Mesendoderm (in vitro differentiated cells): ENCODE measurements around the gene WBP1L.

Experiments used
- DNase-seq: peaks from one replicate; pipeline ENCODE4 v3.0.0; 2013
- H2AK5ac ChIP-seq: 2 replicates; pipeline ENCODE4 v1.6.1; 2013; ENCODE audit warnings: low read length, inconsistent platforms
- H2BK120ac ChIP-seq: 2 replicates; pipeline ENCODE4 v1.6.1; 2013; ENCODE audit warnings: low read depth, mild to moderate bottlenecking, low read length, moderate library complexity, mixed read lengths
- H2BK15ac ChIP-seq: replicated peaks from 2 replicates; pipeline ENCODE4 v1.6.1; 2013; ENCODE audit warnings: low read depth, mild to moderate bottlenecking, moderate library complexity
- H2BK5ac ChIP-seq: 2 replicates; pipeline ENCODE4 v1.6.1; 2013; ENCODE audit warnings: low read length, inconsistent platforms
- H3K18ac ChIP-seq: 2 replicates; pipeline ENCODE4 v1.6.1; 2013; ENCODE audit warnings: mild to moderate bottlenecking, low read length, mixed read lengths
- H3K23ac ChIP-seq: one replicate; pipeline ENCODE4 v1.6.1; 2013; ENCODE audit warnings: low read length
- H3K27ac ChIP-seq: 2 replicates; pipeline ENCODE4 v1.5.1; 2013; ENCODE audit warnings: low read depth, mild to moderate bottlenecking, inconsistent platforms, low read length, moderate library complexity
- H3K27me3 ChIP-seq: 2 replicates; pipeline ENCODE4 v1.6.1; 2013; ENCODE audit warnings: low read length, control low read depth, mild to moderate bottlenecking, inconsistent platforms; ENCODE audit not compliant: insufficient read depth, poor library complexity
- H3K36me3 ChIP-seq: 2 replicates; pipeline ENCODE4 v1.6.1; 2013; ENCODE audit warnings: low read length, inconsistent platforms; ENCODE audit not compliant: control insufficient read depth, insufficient read depth
- H3K4ac ChIP-seq: one replicate; pipeline ENCODE4 v1.6.1; 2013; ENCODE audit warnings: low read depth, mild to moderate bottlenecking, low read length, moderate library complexity
- H3K4me1 ChIP-seq: 2 replicates; pipeline ENCODE4 v1.6.1; 2013; ENCODE audit warnings: low read depth, low read length, inconsistent platforms; ENCODE audit not compliant: control insufficient read depth
- H3K4me2 ChIP-seq: 2 replicates; pipeline ENCODE4 v1.6.1; 2013; ENCODE audit warnings: low read length
- H3K4me3 ChIP-seq: 2 replicates; pipeline ENCODE4 v1.5.1; 2013; ENCODE audit warnings: mild to moderate bottlenecking, low read length
- H3K56ac ChIP-seq: one replicate; pipeline ENCODE4 v1.6.1; 2013; ENCODE audit warnings: low read length
- H3K79me1 ChIP-seq: 2 replicates; pipeline ENCODE4 v1.6.1; 2013; ENCODE audit warnings: low read length, inconsistent platforms
- H3K79me2 ChIP-seq: 2 replicates; pipeline ENCODE4 v1.6.1; 2013; ENCODE audit warnings: mild to moderate bottlenecking, low read length; ENCODE audit not compliant: control insufficient read depth, insufficient read depth
- H3K9ac ChIP-seq: 2 replicates; pipeline ENCODE4 v1.6.1; 2013; ENCODE audit warnings: low read length, inconsistent platforms
- H4K5ac ChIP-seq: one replicate; pipeline ENCODE4 v1.6.1; 2013; ENCODE audit warnings: low read length
- H4K8ac ChIP-seq: one replicate; pipeline ENCODE4 v1.6.1; 2013; ENCODE audit warnings: low read depth, mild to moderate bottlenecking, control low read depth, low read length, moderate library complexity
- WGBS: extraction: QIAGEN DNeasy Blood & Tissue Kit; methylation state at CpG from one replicate; pipeline ENCODE4 v1.1.7; 2013; ENCODE audit warnings: low lambda C conversion rate, missing lambda C conversion rate; ENCODE audit not compliant: insufficient coverage; ENCODE audit errors: extremely low coverage; 5-methylcytosine and 5-hydroxymethylcytosine counted together

WBP1L gene

GRCh38 chr10:102831322-102832071 lies 87.7 kb downstream of the WBP1L start:
- no peak overlapping the region for H3K4me3 ChIP-seq
- H4K5ac ChIP-seq = no peak overlapping the region
- no peak overlapping the region for H3K4me2 ChIP-seq
- no peaks in the 10 kb centered on the region for H3K4me1 ChIP-seq
- H3K9ac ChIP-seq = no peak overlapping the region
- no peak for DNase-seq
- no peak overlapping the region for H2BK5ac ChIP-seq
- H3K4ac ChIP-seq = no peak overlapping the region
- H3K23ac ChIP-seq = no peak overlapping the region
- H3K56ac ChIP-seq = no peak overlapping the region
- H2BK120ac ChIP-seq = no peak overlapping the region
- no peak overlapping the region for H2AK5ac ChIP-seq
- no peaks in the 10 kb centered on the region for H3K79me2 ChIP-seq
- no peaks in the 10 kb centered on the region for H3K36me3 ChIP-seq
- no peaks in the 10 kb centered on the region for H3K27me3 ChIP-seq
- H3K79me1 ChIP-seq = no peaks in the 10 kb centered on the region
- H2BK15ac ChIP-seq = no peak overlapping the region
- H3K27ac ChIP-seq = no peak overlapping the region
- WGBS = no CpG with 5 or more reads among the region's 16 CpGs
- no peak overlapping the region for H3K18ac ChIP-seq
- no peak overlapping the region for H4K8ac ChIP-seq

- no peaks in the 10 kb centered on the region for H3K4me1 ChIP-seq
- H4K8ac ChIP-seq = no peak overlapping the region
- H3K4ac ChIP-seq = no peak overlapping the region
- no peak overlapping the region for H3K4me3 ChIP-seq
- no peak overlapping the region for H3K56ac ChIP-seq
- no peak overlapping the region for H3K18ac ChIP-seq
- no peaks in the 10 kb centered on the region for H3K36me3 ChIP-seq
- H3K23ac ChIP-seq = no peak overlapping the region
- no peaks in the 10 kb centered on the region for H3K27me3 ChIP-seq
- H3K79me2 ChIP-seq = no peaks in the 10 kb centered on the region
- H2BK15ac ChIP-seq = no peak overlapping the region
- no CpG with 5 or more reads among the region's 14 CpGs for WGBS
- H2BK5ac ChIP-seq = no peak overlapping the region
- no peak overlapping the region for H3K27ac ChIP-seq
- H2BK120ac ChIP-seq = no peak overlapping the region
- no peak for DNase-seq
- no peak overlapping the region for H4K5ac ChIP-seq
- H2AK5ac ChIP-seq = no peak overlapping the region
- no peak overlapping the region for H3K4me2 ChIP-seq
- no peak overlapping the region for H3K9ac ChIP-seq
- H3K79me1 ChIP-seq = no peaks in the 10 kb centered on the region
Observed at GRCh38 chr10:102832248-102832647, 88.5 kb downstream of the WBP1L start.

GRCh38 chr10:102832987-102833386 lies 89.2 kb downstream of the WBP1L start:
- H2AK5ac ChIP-seq = no peak overlapping the region
- H3K4me2 ChIP-seq = no peak overlapping the region
- no peak overlapping the region for H3K23ac ChIP-seq
- no peak overlapping the region for H4K5ac ChIP-seq
- H3K56ac ChIP-seq = no peak overlapping the region
- no peaks in the 10 kb centered on the region for H3K79me1 ChIP-seq
- no peak overlapping the region for H2BK120ac ChIP-seq
- no peak overlapping the region for H3K18ac ChIP-seq
- no peaks in the 10 kb centered on the region for H3K36me3 ChIP-seq
- H4K8ac ChIP-seq = no peak overlapping the region
- H3K79me2 ChIP-seq = no peaks in the 10 kb centered on the region
- no CpG with 5 or more reads among the region's 4 CpGs for WGBS
- H3K27me3 ChIP-seq = no peaks in the 10 kb centered on the region
- no peaks in the 10 kb centered on the region for H3K4me1 ChIP-seq
- no peak overlapping the region for H2BK5ac ChIP-seq
- DNase-seq = no peak
- H3K4ac ChIP-seq = no peak overlapping the region
- no peak overlapping the region for H2BK15ac ChIP-seq
- H3K27ac ChIP-seq = no peak overlapping the region
- no peak overlapping the region for H3K9ac ChIP-seq
- H3K4me3 ChIP-seq = no peak overlapping the region

GRCh38 chr10:102834143-102834542 lies 90.4 kb downstream of the WBP1L start:
- Histone ChIP-seq H3K56ac (no peak overlapping the region), H3K4me3 (no peak overlapping the region), H3K79me2 (no peaks in the 10 kb centered on the region), H3K18ac (no peak overlapping the region), H2BK15ac (no peak overlapping the region), H4K8ac (no peak overlapping the region), H3K27ac (no peak overlapping the region), H4K5ac (no peak overlapping the region), H2BK5ac (no peak overlapping the region), H3K23ac (no peak overlapping the region), H3K9ac (no peak overlapping the region), H3K27me3 (no peaks in the 10 kb centered on the region), H2BK120ac (no peak overlapping the region), H3K79me1 (no peaks in the 10 kb centered on the region), H3K4me1 (no peaks in the 10 kb centered on the region), H2AK5ac (no peak overlapping the region), H3K36me3 (no peaks in the 10 kb centered on the region), H3K4ac (no peak overlapping the region), H3K4me2 (no peak overlapping the region)
- DNase-seq = no peak
- WGBS = no CpG with 5 or more reads among the region's 9 CpGs

GRCh38 chr10:102835007-102835482 lies 91.3 kb downstream of the WBP1L start:
- Histone ChIP-seq H2BK15ac (no peak overlapping the region), H2BK5ac (no peak overlapping the region), H3K79me2 (no peaks in the 10 kb centered on the region), H2BK120ac (no peak overlapping the region), H3K27me3 (no peaks in the 10 kb centered on the region), H3K23ac (no peak overlapping the region), H3K27ac (no peak overlapping the region), H3K4me2 (no peak overlapping the region), H3K9ac (no peak overlapping the region), H4K5ac (no peak overlapping the region), H3K4me3 (no peak overlapping the region), H3K79me1 (no peaks in the 10 kb centered on the region), H3K18ac (no peak overlapping the region), H3K4me1 (no peaks in the 10 kb centered on the region), H4K8ac (no peak overlapping the region), H3K36me3 (no peaks in the 10 kb centered on the region), H3K4ac (no peak overlapping the region), H3K56ac (no peak overlapping the region), H2AK5ac (no peak overlapping the region)
- DNase-seq = peak; percentile 87
- no CpG with 5 or more reads among the region's 11 CpGs for WGBS

GRCh38 chr10:102837230-102837721 lies 93.5 kb downstream of the WBP1L start, which contains the start of gene CYP17A1:
Gene CYP17A1 (minus strand): TSS chr10:102837413. CDS start chr10:102837361, 52 bp downstream.
- H3K79me1 ChIP-seq = no peaks in the 10 kb centered on the region
- H2AK5ac ChIP-seq = no peak within 1 kb of the TSS

More at GRCh38 chr10:102837230-102837721, 93.5 kb downstream of the WBP1L start, which contains the start of gene CYP17A1:
- Histone ChIP-seq H3K56ac (no peak within 1 kb of the TSS), H3K4me1 (no peaks in the 10 kb centered on the region), H3K18ac (no peak within 1 kb of the TSS), H3K27me3 (no peaks in the 10 kb centered on the region), H2BK15ac (no peak within 1 kb of the TSS), H3K4ac (no peak within 1 kb of the TSS), H3K4me2 (no peak within 1 kb of the TSS), H3K4me3 (no peak within 1 kb of the TSS), H4K8ac (no peak within 1 kb of the TSS), H3K36me3 (no peaks in the 10 kb centered on the region), H3K27ac (no peak within 1 kb of the TSS), H2BK5ac (no peak within 1 kb of the TSS), H3K9ac (no peak within 1 kb of the TSS), H4K5ac (no peak within 1 kb of the TSS), H3K79me2 (no peaks in the 10 kb centered on the region), H2BK120ac (no peak within 1 kb of the TSS), H3K23ac (no peak within 1 kb of the TSS)
- DNase-seq = no peak
- no CpG with 5 or more reads among the region's 5 CpGs for WGBS
